Neural progenitor cell (in vitro differentiated cells): ENCODE results near the gene PCBP1.

Experiments
- CTCF ChIP-seq: fragments of 200-600 bp; sonication (generic); IDR thresholded peaks from 2 replicates; pipeline ENCODE4 v1.5.1; 2017; ENCODE audit warnings: antibody characterized with exemption, mild to moderate bottlenecking
- EZH2 ChIP-seq: fragments of 200-600 bp; sonication (generic); IDR thresholded peaks from 2 replicates; pipeline ENCODE4 v1.6.1; 2017; ENCODE audit warnings: antibody characterized with exemption, mild to moderate bottlenecking, moderate library complexity
- EZH2phosphoT487 ChIP-seq: fragments of 200-600 bp; sonication (generic); IDR thresholded peaks from 2 replicates; pipeline ENCODE4 v1.6.1; 2017; ENCODE audit warnings: antibody characterized with exemption

GRCh38 chr2:70083344-70084156, 3.7 kb upstream of the PCBP1 start:
- no peak for TF ChIP-seq EZH2
- no peak for TF ChIP-seq CTCF
- TF ChIP-seq EZH2phosphoT487, result no peak
